AG09319 (cell line): ENCODE data around the gene CHD9.
A peak's percentile ranks its signal among the peaks of the same experiment; 100 is the strongest.

ENCODE experiments used
- DNase-seq: peaks from one replicate; pipeline ENCODE4 v3.0.0-alpha.2; 2010; ENCODE audit warnings: low read depth; ENCODE audit errors: extremely low read depth
- CTCF ChIP-seq: IDR thresholded peaks from 2 replicates; pipeline ENCODE4 v1.5.1; 2011; ENCODE audit warnings: low read depth, mild to moderate bottlenecking, inconsistent platforms, low read length, moderate library complexity

The CHD9 gene

GRCh38 chr16:53147500-53148065 is 92.8 kb downstream of the CHD9 start:
- DNase-seq, result no peak
- TF ChIP-seq CTCF, result no peak

- no peak for TF ChIP-seq CTCF
- DNase-seq, result no peak
These were observed 96.0 kb downstream of the CHD9 start for GRCh38 chr16:53150769-53151168.

GRCh38 chr16:53152329-53152728 is 97.5 kb downstream of the CHD9 start:
- DNase-seq, result no peak
- TF ChIP-seq CTCF, result no peak

GRCh38 chr16:53153130-53153529 is 98.3 kb downstream of the CHD9 start:
- no peak for TF ChIP-seq CTCF
- no peak for DNase-seq

GRCh38 chr16:53154513-53154912 is 99.7 kb downstream of the CHD9 start:
- no peak for TF ChIP-seq CTCF

GRCh38 chr16:53156516-53156915 is 101.7 kb downstream of the CHD9 start:
- TF ChIP-seq CTCF, result no peak
- no peak for DNase-seq

More at GRCh38 chr16:53154513-53154912, 99.7 kb downstream of the CHD9 start:
- no peak for DNase-seq

GRCh38 chr16:53159781-53160436 is 105.1 kb downstream of the CHD9 start:
- peak; percentile 32 for DNase-seq
- TF ChIP-seq CTCF, result peak; percentile 75
